ENCODE data around the gene RC3H1.

Gene RC3H1

DNA sequence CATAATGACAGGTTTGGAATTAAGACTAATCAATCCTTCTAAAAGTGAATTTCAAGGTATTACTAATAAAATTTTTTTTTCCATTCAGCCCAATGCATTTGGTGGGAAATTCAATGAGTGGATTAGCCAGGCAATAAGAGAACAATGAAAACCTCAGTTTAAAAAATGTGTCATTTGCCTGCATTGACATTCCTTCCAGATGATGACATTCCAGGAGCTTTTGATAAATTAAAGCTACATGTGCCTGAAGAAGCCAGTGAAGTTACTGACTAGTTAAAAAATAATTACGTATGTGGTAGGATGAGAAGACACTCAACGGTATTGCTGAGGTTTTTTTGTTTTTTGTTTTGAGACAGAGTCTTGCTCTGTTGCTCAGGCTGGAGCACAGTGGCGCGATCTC lies 37.9 kb upstream of the RC3H1 start:
- no peak overlapping the region for H3K27ac ChIP-seq (ENCODE audit: extremely low read depth, low read depth, low read length)
- H3K4me3 ChIP-seq (ENCODE audit: low read depth, low read length), result no peak overlapping the region
- TF ChIP-seq TCF7L2 (IDR thresholded peaks at IDR 0.05; ENCODE audit: borderline replicate concordance, low read depth, low read length) (no peak), ZNF600 (tag by site-specific recombination; IDR thresholded peaks at IDR 0.05) (no peak), ZNF350 (tag by site-specific recombination; IDR thresholded peaks at IDR 0.05) (no peak), ZNF148 (tag by site-specific recombination; IDR thresholded peaks at IDR 0.05; ENCODE audit: borderline replicate concordance) (no peak), ZNF248 (tag by site-specific recombination; IDR thresholded peaks at IDR 0.05) (no peak), ZNF10 (tag by site-specific recombination; IDR thresholded peaks at IDR 0.05) (no peak), ZNF670 (tag by site-specific recombination; IDR thresholded peaks at IDR 0.05; ENCODE audit: low read depth) (no peak), ZNF610 (tag by site-specific recombination; IDR thresholded peaks at IDR 0.05; ENCODE audit: borderline replicate concordance) (no peak), HOXC10 (CRISPR knock-in tag; IDR thresholded peaks at IDR 0.05) (no peak), ZFHX2 (tag by site-specific recombination; conservative IDR thresholded peaks at IDR 0.05) (no peak), ZNF184 (tag by site-specific recombination; IDR thresholded peaks at IDR 0.05) (no peak), ZBTB7A (tag by site-specific recombination; IDR thresholded peaks at IDR 0.05; ENCODE audit: low read depth) (no peak), ZNF366 (tag by site-specific recombination; conservative IDR thresholded peaks at IDR 0.05) (no peak), ZNF585B (tag by site-specific recombination; IDR thresholded peaks at IDR 0.05) (no peak), ZNF830 (tag by site-specific recombination; IDR thresholded peaks at IDR 0.05; ENCODE audit: low read depth) (no peak), ZNF140 (tag by site-specific recombination; IDR thresholded peaks at IDR 0.05) (no peak)
- TF ChIP-seq, protein P1, sequence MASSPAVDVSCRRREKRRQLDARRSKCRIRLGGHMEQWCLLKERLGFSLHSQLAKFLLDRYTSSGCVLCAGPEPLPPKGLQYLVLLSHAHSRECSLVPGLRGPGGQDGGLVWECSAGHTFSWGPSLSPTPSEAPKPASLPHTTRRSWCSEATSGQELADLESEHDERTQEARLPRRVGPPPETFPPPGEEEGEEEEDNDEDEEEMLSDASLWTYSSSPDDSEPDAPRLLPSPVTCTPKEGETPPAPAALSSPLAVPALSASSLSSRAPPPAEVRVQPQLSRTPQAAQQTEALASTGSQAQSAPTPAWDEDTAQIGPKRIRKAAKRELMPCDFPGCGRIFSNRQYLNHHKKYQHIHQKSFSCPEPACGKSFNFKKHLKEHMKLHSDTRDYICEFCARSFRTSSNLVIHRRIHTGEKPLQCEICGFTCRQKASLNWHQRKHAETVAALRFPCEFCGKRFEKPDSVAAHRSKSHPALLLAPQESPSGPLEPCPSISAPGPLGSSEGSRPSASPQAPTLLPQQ (tag by site-specific recombination; IDR thresholded peaks at IDR 0.05), result no peak
- TF ChIP-seq, protein P2, sequence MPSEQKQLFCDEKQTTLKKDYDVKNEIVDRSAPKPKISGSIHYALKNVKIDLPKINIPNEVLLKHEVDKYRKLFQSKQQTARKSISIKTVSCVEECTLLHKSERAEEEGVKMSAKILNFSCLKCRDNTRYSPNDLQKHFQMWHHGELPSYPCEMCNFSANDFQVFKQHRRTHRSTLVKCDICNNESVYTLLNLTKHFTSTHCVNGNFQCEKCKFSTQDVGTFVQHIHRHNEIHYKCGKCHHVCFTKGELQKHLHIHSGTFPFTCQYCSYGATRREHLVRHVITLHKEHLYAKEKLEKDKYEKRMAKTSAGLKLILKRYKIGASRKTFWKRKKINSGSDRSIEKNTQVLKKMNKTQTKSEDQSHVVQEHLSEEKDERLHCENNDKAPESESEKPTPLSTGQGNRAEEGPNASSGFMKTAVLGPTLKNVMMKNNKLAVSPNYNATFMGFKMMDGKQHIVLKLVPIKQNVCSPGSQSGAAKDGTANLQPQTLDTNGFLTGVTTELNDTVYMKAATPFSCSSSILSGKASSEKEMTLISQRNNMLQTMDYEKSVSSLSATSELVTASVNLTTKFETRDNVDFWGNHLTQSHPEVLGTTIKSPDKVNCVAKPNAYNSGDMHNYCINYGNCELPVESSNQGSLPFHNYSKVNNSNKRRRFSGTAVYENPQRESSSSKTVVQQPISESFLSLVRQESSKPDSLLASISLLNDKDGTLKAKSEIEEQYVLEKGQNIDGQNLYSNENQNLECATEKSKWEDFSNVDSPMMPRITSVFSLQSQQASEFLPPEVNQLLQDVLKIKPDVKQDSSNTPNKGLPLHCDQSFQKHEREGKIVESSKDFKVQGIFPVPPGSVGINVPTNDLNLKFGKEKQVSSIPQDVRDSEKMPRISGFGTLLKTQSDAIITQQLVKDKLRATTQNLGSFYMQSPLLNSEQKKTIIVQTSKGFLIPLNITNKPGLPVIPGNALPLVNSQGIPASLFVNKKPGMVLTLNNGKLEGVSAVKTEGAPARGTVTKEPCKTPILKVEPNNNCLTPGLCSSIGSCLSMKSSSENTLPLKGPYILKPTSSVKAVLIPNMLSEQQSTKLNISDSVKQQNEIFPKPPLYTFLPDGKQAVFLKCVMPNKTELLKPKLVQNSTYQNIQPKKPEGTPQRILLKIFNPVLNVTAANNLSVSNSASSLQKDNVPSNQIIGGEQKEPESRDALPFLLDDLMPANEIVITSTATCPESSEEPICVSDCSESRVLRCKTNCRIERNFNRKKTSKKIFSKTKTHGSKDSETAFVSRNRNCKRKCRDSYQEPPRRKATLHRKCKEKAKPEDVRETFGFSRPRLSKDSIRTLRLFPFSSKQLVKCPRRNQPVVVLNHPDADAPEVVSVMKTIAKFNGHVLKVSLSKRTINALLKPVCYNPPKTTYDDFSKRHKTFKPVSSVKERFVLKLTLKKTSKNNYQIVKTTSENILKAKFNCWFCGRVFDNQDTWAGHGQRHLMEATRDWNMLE (tag by site-specific recombination; conservative IDR thresholded peaks at IDR 0.05; ENCODE audit: low read depth), result no peak
- TF ChIP-seq, protein P3, sequence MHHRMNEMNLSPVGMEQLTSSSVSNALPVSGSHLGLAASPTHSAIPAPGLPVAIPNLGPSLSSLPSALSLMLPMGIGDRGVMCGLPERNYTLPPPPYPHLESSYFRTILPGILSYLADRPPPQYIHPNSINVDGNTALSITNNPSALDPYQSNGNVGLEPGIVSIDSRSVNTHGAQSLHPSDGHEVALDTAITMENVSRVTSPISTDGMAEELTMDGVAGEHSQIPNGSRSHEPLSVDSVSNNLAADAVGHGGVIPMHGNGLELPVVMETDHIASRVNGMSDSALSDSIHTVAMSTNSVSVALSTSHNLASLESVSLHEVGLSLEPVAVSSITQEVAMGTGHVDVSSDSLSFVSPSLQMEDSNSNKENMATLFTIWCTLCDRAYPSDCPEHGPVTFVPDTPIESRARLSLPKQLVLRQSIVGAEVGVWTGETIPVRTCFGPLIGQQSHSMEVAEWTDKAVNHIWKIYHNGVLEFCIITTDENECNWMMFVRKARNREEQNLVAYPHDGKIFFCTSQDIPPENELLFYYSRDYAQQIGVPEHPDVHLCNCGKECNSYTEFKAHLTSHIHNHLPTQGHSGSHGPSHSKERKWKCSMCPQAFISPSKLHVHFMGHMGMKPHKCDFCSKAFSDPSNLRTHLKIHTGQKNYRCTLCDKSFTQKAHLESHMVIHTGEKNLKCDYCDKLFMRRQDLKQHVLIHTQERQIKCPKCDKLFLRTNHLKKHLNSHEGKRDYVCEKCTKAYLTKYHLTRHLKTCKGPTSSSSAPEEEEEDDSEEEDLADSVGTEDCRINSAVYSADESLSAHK (tag by site-specific recombination; IDR thresholded peaks at IDR 0.05), result no peak
- no peaks in the 10 kb centered on the region for H3K4me1 ChIP-seq (ENCODE audit: control insufficient read depth, insufficient read depth, low read length)
- CTCF ChIA-PET, result interaction anchor here (0.5 to 0.6 kb wide), 3 partner anchors 9 to 480 kb away, joined by 3 read pairs; no protein-coding TSS in a partner anchor
- no peaks in the 10 kb centered on the region for H3K9me3 ChIP-seq (ENCODE audit: control insufficient read depth, insufficient read depth, low read depth, low read length)
- POLR2A ChIA-PET, result interaction anchor here (0.9 kb wide), 1 partner anchor 38 kb away, joined by 3 read pairs; the partner anchor contains the start of gene RC3H1
- no peaks in the 10 kb centered on the region for H3K36me3 ChIP-seq (ENCODE audit: control insufficient read depth in 2 of 2, insufficient read depth in 1 of 2, low read length in 2 of 2)
